ENCODE results near the gene MED22. TPM values are rescaled to one million over a fixed set of nuclear protein-coding genes. Genes with fewer than 3 reads are reported as not detected.

The MED22 gene
- total RNA-seq, 1 donor from 2014 or later = 52.2 TPM

GRCh38 chr9:133384736-133385321, 36.9 kb upstream of the MED22 start:
- intact Hi-C loops (cut with DNase I) = no loop called here
- no peak for DNase-seq (ENCODE audit: low spot score in 2 of 2)
- H3K4me3 ChIP-seq = no peak overlapping the region
- TF ChIP-seq CTCF (IDR thresholded peaks at IDR 0.05) = no peak
- no peaks in the 10 kb centered on the region for H3K36me3 ChIP-seq
- H3K9me3 ChIP-seq = no peaks in the 10 kb centered on the region
- no peaks in the 10 kb centered on the region for H3K27me3 ChIP-seq
- no peak overlapping the region for H3K27ac ChIP-seq
- H3K4me1 ChIP-seq = no peaks in the 10 kb centered on the region

GRCh38 chr9:133383438-133383837, 35.5 kb upstream of the MED22 start:
- no peaks in the 10 kb centered on the region for H3K27me3 ChIP-seq
- TF ChIP-seq CTCF (IDR thresholded peaks at IDR 0.05) = no peak
- intact Hi-C loops (cut with DNase I) = no loop called here
- no peak overlapping the region for H3K4me3 ChIP-seq
- no peaks in the 10 kb centered on the region for H3K36me3 ChIP-seq
- H3K4me1 ChIP-seq = no peaks in the 10 kb centered on the region
- DNase-seq (ENCODE audit: low spot score in 2 of 2) = no peak
- no peaks in the 10 kb centered on the region for H3K9me3 ChIP-seq
- no peak overlapping the region for H3K27ac ChIP-seq

GRCh38 chr9:133382507-133383141, 34.7 kb upstream of the MED22 start:
- no peaks in the 10 kb centered on the region for H3K9me3 ChIP-seq
- H3K27me3 ChIP-seq = no peaks in the 10 kb centered on the region
- TF ChIP-seq CTCF (IDR thresholded peaks at IDR 0.05) = no peak
- intact Hi-C loops (cut with DNase I) = no loop called here
- H3K36me3 ChIP-seq = no peaks in the 10 kb centered on the region
- DNase-seq (ENCODE audit: low spot score in 2 of 2) = no peak
- no peak overlapping the region for H3K27ac ChIP-seq
- H3K4me1 ChIP-seq = no peaks in the 10 kb centered on the region
- no peak overlapping the region for H3K4me3 ChIP-seq

- Histone ChIP-seq H3K9me3 (no peaks in the 10 kb centered on the region), H3K4me1 (peaks cover 0 to 5% of the 10 kb centered on the region in 2 donors), H3K36me3 (peaks cover 0 to under 1% of the 10 kb centered on the region in 2 donors), H3K4me3 (no peak overlapping the region), H3K27ac (no peak overlapping the region), H3K27me3 (no peaks in the 10 kb centered on the region)
- intact Hi-C loops (cut with DNase I) = no loop called here
- TF ChIP-seq CTCF (IDR thresholded peaks at IDR 0.05) = no peak
- no peak for DNase-seq (ENCODE audit: low spot score in 2 of 2)
These were observed 32.8 kb upstream of the MED22 start for GRCh38 chr9:133380734-133381133.

GRCh38 chr9:133379153-133380086, 31.5 kb upstream of the MED22 start:
- H3K4me1 ChIP-seq = peaks cover 4 to 5% of the 10 kb centered on the region in 2 donors
- intact Hi-C loops (cut with DNase I) = loop anchor here (10.0 kb wide), 1 partner anchor 645 kb away; the partner anchor contains the start of gene BRD3OS
- no peaks in the 10 kb centered on the region for H3K9me3 ChIP-seq
- no peak overlapping the region for H3K27ac ChIP-seq
- H3K4me3 ChIP-seq = no peak overlapping the region
- TF ChIP-seq CTCF (IDR thresholded peaks at IDR 0.05) = no peak
- peaks cover 0 to 4% of the 10 kb centered on the region in 2 donors for H3K36me3 ChIP-seq
- no peaks in the 10 kb centered on the region for H3K27me3 ChIP-seq
- no peak for DNase-seq (ENCODE audit: low spot score in 2 of 2)

Data from ascending aorta (tissue), 2 donors.